AG10803 (cell line): Measurements from ENCODE around the gene EFL1.
"Not testable (repeated sequence)": the region's sequence is repeated elsewhere in the genome, so short reads cannot be mapped to it uniquely, and the experiment has no call there.

Experiments used
- DNase-seq: peaks from one replicate; pipeline ENCODE4 v3.0.0; 2010; ENCODE audit warnings: low read depth
- H3K4me3 ChIP-seq: 2 replicates; pipeline ENCODE4 v1.5.1; 2011; ENCODE audit warnings: mild to moderate bottlenecking, low read length, control low read depth
- CTCF ChIP-seq: conservative IDR thresholded peaks from 2 replicates; pipeline ENCODE4 v1.5.1; 2011; ENCODE audit warnings: mild to moderate bottlenecking, low read length, control low read depth, inconsistent platforms

The EFL1 gene

GRCh38 chr15:82228750-82229149 is 33.8 kb downstream of the EFL1 start:
- H3K4me3 ChIP-seq: no peak overlapping the region
- DNase-seq: no peak
- TF ChIP-seq CTCF: no peak

- H3K4me3 ChIP-seq, DNase-seq: not testable (repeated sequence)
- peak; percentile 26 for TF ChIP-seq CTCF
Observed at GRCh38 chr15:82221535-82221934, 41.0 kb downstream of the EFL1 start.

DNA sequence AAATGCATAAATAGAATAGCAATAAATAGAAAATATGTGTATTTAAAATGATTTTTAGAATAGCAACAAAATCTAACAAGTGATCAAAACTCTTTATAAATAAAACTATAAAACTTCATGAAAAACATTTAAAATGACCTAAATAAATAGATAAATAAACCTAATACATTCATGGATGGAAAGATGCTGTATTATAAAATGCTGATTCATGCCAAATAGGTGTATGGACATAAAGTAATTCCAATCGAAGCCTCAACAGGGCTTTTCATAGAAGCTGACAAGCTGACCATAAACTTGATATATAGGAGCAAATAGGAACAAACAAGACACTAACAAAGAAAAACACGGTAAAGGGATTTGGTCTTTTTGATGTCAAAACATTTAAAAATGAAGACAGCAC is 46.4 kb downstream of the EFL1 start:
- DNase-seq, H3K4me3 ChIP-seq: not testable (repeated sequence)

GRCh38 chr15:82212201-82212600 is 50.3 kb downstream of the EFL1 start:
- not testable (repeated sequence) for DNase-seq

DNA sequence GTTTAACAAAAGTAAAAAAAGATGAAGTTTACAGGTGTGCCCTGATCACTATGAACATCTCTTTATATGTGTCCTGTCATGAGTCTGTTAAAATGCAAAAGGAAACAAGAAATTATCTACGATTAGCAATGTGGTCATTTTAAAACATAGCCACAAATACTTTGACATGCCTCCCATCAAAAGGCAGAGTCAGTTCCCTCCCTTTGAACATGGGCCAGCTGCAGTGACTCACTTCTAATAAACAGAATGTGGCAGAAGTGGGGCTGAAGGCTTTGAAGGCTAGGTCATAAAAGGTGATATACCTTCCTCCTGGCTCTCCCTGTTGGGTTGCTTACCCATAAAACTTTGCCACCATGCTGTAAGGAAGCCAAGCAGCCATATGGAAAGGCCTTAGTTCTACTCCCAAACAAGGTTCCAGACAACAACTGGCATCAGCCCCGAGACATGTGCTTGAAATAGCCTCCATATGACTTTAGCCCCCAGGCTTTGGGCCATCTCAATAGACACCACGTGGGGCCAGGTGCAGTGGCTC is 52.4 kb downstream of the EFL1 start:
- not testable (repeated sequence) for DNase-seq, H3K4me3 ChIP-seq

More at GRCh38 chr15:82212201-82212600, 50.3 kb downstream of the EFL1 start:
- not testable (repeated sequence) for H3K4me3 ChIP-seq

DNA sequence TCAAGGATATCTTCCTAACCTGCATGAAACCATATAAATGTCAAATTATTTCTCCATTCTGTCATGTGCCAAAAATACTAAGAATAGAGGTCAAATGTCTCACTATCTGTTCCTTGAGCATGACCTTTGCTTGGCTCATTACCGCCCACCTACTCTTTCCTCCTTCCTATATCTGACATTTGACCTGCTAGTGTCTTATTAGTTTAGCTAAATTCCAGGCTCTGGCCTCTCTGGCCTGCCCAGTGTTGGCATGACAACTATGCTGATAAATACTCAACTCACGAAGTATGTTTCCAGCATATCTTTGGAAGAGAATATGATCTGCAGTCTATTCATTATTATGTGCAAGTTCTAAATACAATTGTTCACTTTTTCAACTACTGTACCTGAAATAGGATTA is 58.0 kb downstream of the EFL1 start:
- H3K4me3 ChIP-seq, DNase-seq: not testable (repeated sequence)

GRCh38 chr15:82197733-82198594 is 64.6 kb downstream of the EFL1 start:
- H3K4me3 ChIP-seq: no peak overlapping the region
- DNase-seq: peak; percentile 73
- TF ChIP-seq CTCF: peak; percentile 83

- DNase-seq: no peak
- H3K4me3 ChIP-seq: no peak overlapping the region
- TF ChIP-seq CTCF: no peak
Observed at GRCh38 chr15:82196353-82196752, 66.2 kb downstream of the EFL1 start.

DNA sequence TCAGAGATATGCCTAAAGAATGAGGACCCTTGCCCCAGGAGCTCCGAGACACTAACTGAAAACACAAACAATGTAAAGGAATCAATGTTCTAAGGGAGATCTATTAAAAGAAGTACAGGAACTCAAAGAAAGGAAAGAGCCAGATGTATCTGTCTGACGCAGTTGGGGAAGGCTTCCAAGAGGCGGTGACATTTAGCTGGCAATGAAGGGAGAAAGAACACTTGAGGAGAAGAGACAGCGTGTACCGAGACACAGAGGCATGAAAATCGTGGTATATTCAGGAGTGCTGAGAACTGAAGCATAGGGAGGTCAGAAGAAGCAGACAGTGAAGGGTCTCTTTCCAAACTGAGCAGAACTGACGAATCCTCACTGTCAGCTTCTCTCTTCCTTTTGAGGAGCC is 66.7 kb downstream of the EFL1 start:
- not testable (repeated sequence) for DNase-seq, H3K4me3 ChIP-seq

DNA sequence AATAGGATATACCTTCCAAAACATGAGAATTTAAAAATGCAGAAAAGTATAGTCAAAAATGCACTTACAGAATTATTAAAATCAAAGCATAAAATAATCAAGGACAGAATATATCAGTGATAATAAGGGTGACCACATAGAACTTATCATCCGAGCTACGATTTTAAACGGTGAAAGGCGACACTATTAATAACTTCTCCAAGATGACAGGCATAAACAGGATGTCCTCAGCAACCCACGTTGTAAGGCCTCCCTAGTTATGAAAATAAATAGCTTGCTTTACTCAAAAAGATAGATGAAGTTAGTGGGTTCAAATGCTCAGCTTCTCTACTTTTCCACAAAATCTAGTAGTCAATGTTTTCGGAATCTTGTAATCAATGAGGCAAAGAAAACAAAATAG is 68.0 kb downstream of the EFL1 start:
- not testable (repeated sequence) for DNase-seq, H3K4me3 ChIP-seq

DNA sequence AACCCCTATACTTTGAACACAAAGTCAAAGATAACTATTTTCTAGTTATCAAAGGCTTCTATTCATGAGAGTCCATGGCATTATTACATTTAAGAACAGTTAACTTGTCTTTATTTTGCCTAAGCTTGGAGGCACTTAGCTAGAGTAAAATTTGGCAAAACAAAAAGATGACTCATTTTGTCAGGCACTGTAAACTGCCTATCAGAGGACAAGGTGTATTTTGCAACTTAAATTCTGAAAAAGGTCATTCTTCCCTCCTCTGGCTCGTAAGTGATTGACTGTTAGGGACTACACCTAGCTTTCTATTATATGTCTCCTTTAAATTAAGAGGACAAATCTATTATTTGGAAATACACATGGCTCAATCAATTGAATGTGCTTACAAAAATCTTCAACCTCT is 69.1 kb downstream of the EFL1 start:
- not testable (repeated sequence) for DNase-seq, H3K4me3 ChIP-seq

DNA sequence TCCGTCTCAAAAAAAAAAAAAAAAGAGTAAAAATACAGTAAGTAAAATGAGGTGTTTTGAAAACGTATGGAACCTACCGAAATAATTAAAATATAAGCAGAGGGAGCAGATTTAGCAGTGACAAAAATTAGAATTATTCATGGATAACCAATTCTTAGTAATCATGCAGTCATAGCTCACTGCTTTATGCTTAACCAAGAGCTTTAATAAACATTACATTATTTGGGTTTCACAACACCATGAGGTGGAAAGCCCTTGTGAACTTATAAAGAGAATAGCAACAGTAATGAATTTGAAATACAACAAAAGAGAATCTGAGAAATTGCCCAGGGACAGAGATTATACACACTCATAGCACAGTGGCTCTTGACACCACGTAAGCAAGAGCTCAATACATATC is 70.1 kb downstream of the EFL1 start:
- H3K4me3 ChIP-seq, DNase-seq: not testable (repeated sequence)
